Osteoblast (primary cell): ENCODE data around the gene SALL1. TPM values are rescaled to one million over a fixed set of nuclear protein-coding genes. Genes with fewer than 3 reads are reported as not detected.

Experiments
- DNase-seq: peaks from one replicate; pipeline ENCODE4 v3.0.0; 2011; ENCODE audit warnings: low spot score, mixed read lengths; ENCODE audit not compliant: insufficient read length; ENCODE audit errors: missing footprints
- H2AFZ ChIP-seq: 2 replicates; pipeline ENCODE4 v1.6.0; 2011; ENCODE audit warnings: mild to moderate bottlenecking, low read length
- H3K27ac ChIP-seq: 2 replicates; pipeline ENCODE4 v1.5.1; 2011; ENCODE audit warnings: mild to moderate bottlenecking, low read depth, low read length, moderate library complexity
- H3K27me3 ChIP-seq: 2 replicates; pipeline ENCODE4 v1.6.0; 2012; ENCODE audit warnings: mild to moderate bottlenecking, control low read depth, inconsistent platforms, low read length, moderate library complexity; ENCODE audit not compliant: insufficient read depth
- H3K36me3 ChIP-seq: 2 replicates; pipeline ENCODE4 v1.5.1; 2011; ENCODE audit warnings: mild to moderate bottlenecking, low read length, control low read depth, moderate library complexity; ENCODE audit not compliant: insufficient read depth
- H3K4me1 ChIP-seq: 2 replicates; pipeline ENCODE4 v1.5.1; 2011; ENCODE audit warnings: mild to moderate bottlenecking, low read length, control low read depth, moderate library complexity; ENCODE audit not compliant: insufficient read depth
- H3K4me2 ChIP-seq: 2 replicates; pipeline ENCODE4 v1.6.0; 2011; ENCODE audit warnings: mild to moderate bottlenecking, low read length; ENCODE audit not compliant: insufficient read depth
- H3K4me3 ChIP-seq: fragments of 200-600 bp; sonication (generic); 3 replicates; pipeline ENCODE4 v1.5.1; 2012; ENCODE audit warnings: mild to moderate bottlenecking, low read length, inconsistent platforms; ENCODE audit not compliant: insufficient read depth
- H3K79me2 ChIP-seq: 2 replicates; pipeline ENCODE4 v1.6.0; 2012; ENCODE audit warnings: mild to moderate bottlenecking, low read length, control low read depth, inconsistent platforms; ENCODE audit not compliant: insufficient read depth
- H3K9me3 ChIP-seq: 2 replicates; pipeline ENCODE4 v1.5.1; 2011; ENCODE audit warnings: low read depth, low read length, control low read depth
- H4K20me1 ChIP-seq: 2 replicates; pipeline ENCODE4 v1.6.0; 2012; ENCODE audit warnings: mild to moderate bottlenecking, low read length, control low read depth; ENCODE audit not compliant: insufficient read depth
- total RNA-seq: library from RNA; depleted of rRNA; stranded (reverse); fragments of >200 nt; gene quantifications from 2 replicates; pipeline ENCODE4 v1.2.3, GENCODE V29; 2012
- TF ChIP-seq, protein P1 (sequence below): IDR thresholded peaks from 2 replicates; pipeline ENCODE4 v1.5.1; 2011; ENCODE audit warnings: mild to moderate bottlenecking, low read depth, low read length, moderate library complexity; ENCODE audit errors: extremely low read depth

The SALL1 gene
- total RNA-seq, 1 donor, result under 0.01 TPM

DNA sequence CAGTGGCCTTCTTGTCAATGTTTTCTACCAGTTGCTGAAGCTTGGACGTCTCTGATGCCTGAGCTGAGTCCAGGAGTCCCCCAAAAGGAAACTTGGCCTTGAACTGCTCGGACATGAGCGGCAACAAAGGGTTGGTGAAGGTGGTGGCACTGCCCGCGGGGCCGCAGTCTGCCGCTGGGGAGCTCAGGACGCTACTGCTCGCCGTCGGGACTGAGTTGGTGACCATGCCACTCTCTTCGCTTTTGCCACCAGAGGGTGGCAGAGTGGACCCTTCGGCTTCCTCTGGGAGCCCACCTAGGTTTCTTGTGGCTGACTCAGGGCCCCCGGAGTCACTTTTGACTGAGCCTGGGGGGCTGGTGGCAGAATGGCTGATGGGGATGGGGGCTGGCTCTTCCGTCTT is 11.0 kb downstream of the SALL1 start:
- no peaks in the 10 kb centered on the region for H3K9me3 ChIP-seq
- H3K27ac ChIP-seq, result no peak overlapping the region
- H3K4me3 ChIP-seq, result no peak overlapping the region
- TF ChIP-seq, protein P1, sequence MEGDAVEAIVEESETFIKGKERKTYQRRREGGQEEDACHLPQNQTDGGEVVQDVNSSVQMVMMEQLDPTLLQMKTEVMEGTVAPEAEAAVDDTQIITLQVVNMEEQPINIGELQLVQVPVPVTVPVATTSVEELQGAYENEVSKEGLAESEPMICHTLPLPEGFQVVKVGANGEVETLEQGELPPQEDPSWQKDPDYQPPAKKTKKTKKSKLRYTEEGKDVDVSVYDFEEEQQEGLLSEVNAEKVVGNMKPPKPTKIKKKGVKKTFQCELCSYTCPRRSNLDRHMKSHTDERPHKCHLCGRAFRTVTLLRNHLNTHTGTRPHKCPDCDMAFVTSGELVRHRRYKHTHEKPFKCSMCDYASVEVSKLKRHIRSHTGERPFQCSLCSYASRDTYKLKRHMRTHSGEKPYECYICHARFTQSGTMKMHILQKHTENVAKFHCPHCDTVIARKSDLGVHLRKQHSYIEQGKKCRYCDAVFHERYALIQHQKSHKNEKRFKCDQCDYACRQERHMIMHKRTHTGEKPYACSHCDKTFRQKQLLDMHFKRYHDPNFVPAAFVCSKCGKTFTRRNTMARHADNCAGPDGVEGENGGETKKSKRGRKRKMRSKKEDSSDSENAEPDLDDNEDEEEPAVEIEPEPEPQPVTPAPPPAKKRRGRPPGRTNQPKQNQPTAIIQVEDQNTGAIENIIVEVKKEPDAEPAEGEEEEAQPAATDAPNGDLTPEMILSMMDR, result no peak
- H3K79me2 ChIP-seq, result no peaks in the 10 kb centered on the region
- no peak overlapping the region for H2AFZ ChIP-seq
- DNase-seq, result no peak
- no peaks in the 10 kb centered on the region for H3K27me3 ChIP-seq
- H3K4me2 ChIP-seq, result no peak overlapping the region
- no peaks in the 10 kb centered on the region for H4K20me1 ChIP-seq
- no peaks in the 10 kb centered on the region for H3K36me3 ChIP-seq
- H3K4me1 ChIP-seq, result no peaks in the 10 kb centered on the region

DNA sequence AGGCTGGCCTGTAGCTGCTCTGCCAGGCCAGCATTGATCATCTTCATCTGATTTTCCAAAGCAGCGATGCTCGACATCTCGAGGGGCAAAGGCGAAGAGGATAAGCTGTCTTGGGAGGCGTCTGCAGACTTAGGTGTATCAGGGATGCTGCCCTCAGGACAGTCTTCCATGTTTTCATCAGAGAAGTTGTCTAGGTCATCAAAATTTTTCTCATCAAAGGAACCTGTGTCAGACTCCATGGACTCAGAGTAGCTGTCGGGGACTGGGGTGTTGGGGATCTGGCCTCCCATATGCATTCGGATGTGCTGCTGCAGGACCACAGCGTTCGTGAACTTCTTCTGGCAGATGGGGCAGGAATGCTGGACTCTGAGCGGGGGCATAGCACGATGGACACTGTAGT is 11.5 kb downstream of the SALL1 start:
- Histone ChIP-seq H4K20me1 (no peaks in the 10 kb centered on the region), H3K9me3 (no peaks in the 10 kb centered on the region), H3K36me3 (no peaks in the 10 kb centered on the region), H3K27me3 (no peaks in the 10 kb centered on the region), H3K4me1 (no peaks in the 10 kb centered on the region), H3K4me2 (no peak overlapping the region), H2AFZ (no peak overlapping the region), H3K27ac (no peak overlapping the region), H3K79me2 (no peaks in the 10 kb centered on the region), H3K4me3 (no peak overlapping the region)
- TF ChIP-seq, protein P1, result no peak
- DNase-seq, result no peak

DNA sequence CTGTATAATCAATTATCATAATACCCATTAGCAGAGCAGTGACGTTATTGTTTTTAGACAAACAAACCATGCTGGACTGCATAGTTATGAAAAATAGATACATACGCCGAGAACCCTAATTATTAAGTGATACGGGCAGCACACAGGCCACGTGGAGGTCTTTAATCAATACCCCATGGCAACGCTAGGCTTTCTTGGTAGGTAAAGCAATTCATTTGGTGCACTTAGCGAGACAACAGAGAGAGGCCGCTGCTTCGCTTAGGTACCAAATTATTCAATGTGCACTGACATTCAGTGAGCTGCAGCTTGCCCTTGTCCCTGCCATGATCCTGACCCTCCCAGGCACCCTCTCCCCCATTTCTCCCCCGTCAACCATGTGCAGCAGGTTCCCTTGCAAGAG is 12.9 kb downstream of the SALL1 start:
- Histone ChIP-seq H3K4me3 (no peak overlapping the region), H3K27ac (no peak overlapping the region), H3K4me1 (no peaks in the 10 kb centered on the region), H2AFZ (no peak overlapping the region), H3K9me3 (no peaks in the 10 kb centered on the region), H4K20me1 (no peaks in the 10 kb centered on the region), H3K27me3 (no peaks in the 10 kb centered on the region), H3K36me3 (no peaks in the 10 kb centered on the region), H3K79me2 (no peaks in the 10 kb centered on the region), H3K4me2 (no peak overlapping the region)
- TF ChIP-seq, protein P1, result no peak
- no peak for DNase-seq

DNA sequence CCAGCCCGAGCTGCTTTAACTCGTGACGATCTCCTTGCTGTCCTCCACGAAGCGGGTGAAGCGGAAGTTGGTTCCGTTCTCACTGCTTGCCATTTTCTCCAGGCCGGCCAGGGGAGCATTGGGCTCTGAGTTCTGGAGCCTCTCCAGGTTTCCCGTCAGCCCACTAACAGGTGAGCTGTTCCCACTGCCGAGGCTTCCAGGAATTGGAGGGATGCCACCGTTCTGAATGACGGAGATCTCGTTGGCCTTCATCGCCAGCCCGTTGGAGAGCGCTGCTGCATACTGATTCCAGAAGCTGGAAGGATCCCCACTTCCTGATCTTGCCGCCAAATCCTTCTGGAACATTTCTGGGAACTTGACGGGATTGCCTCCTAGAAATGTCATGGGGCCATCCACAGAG is 14.0 kb downstream of the SALL1 start:
- TF ChIP-seq, protein P1, result no peak

More for the DNA sequence above, 14.0 kb downstream of the SALL1 start:
- no peaks in the 10 kb centered on the region for H3K27me3 ChIP-seq
- H3K4me2 ChIP-seq, result no peak overlapping the region
- H3K9me3 ChIP-seq, result no peaks in the 10 kb centered on the region
- H3K4me3 ChIP-seq, result no peak overlapping the region
- H3K4me1 ChIP-seq, result no peaks in the 10 kb centered on the region
- H3K79me2 ChIP-seq, result no peaks in the 10 kb centered on the region
- no peak overlapping the region for H3K27ac ChIP-seq
- H4K20me1 ChIP-seq, result no peaks in the 10 kb centered on the region
- H2AFZ ChIP-seq, result no peak overlapping the region
- no peak for DNase-seq
- H3K36me3 ChIP-seq, result no peaks in the 10 kb centered on the region
